H9 (cell line): ENCODE results near the gene C5orf15. TPM values are rescaled to one million over a fixed set of nuclear protein-coding genes. Genes with fewer than 3 reads are reported as not detected.

Experiments
- DNase-seq: peaks from one replicate; pipeline ENCODE4 v3.0.0-alpha.2; 2017
- H2AFZ ChIP-seq: one replicate; pipeline ENCODE4 v1.6.1; 2013; ENCODE audit warnings: mild to moderate bottlenecking, low read length, control low read depth, moderate library complexity
- H2AK5ac ChIP-seq: 2 replicates; pipeline ENCODE4 v1.6.1; 2013; ENCODE audit warnings: low read length, control low read depth, mixed read lengths; ENCODE audit not compliant: insufficient read length
- H2BK120ac ChIP-seq: one replicate; pipeline ENCODE4 v1.6.1; 2013; ENCODE audit warnings: low read depth, mild to moderate bottlenecking, low read length, control low read depth, inconsistent platforms; ENCODE audit not compliant: poor library complexity, severe bottlenecking
- H2BK12ac ChIP-seq: 2 replicates; pipeline ENCODE4 v1.6.1; 2013; ENCODE audit warnings: low read length, control low read depth, mixed read lengths, low read depth; ENCODE audit not compliant: insufficient read length
- H2BK15ac ChIP-seq: 2 replicates; pipeline ENCODE4 v1.6.1; 2013; ENCODE audit warnings: low read depth, low read length, control low read depth
- H2BK20ac ChIP-seq: one replicate; pipeline ENCODE4 v1.6.1; 2013; ENCODE audit warnings: low read depth, mild to moderate bottlenecking, low read length, control low read depth, inconsistent platforms; ENCODE audit not compliant: poor library complexity, severe bottlenecking
- H2BK5ac ChIP-seq: 2 replicates; pipeline ENCODE4 v1.6.1; 2013; ENCODE audit warnings: low read length, control low read depth, mixed read lengths; ENCODE audit not compliant: insufficient read length
- H3K14ac ChIP-seq: 2 replicates; pipeline ENCODE4 v1.6.1; 2013; ENCODE audit warnings: low read length, control low read depth; ENCODE audit not compliant: insufficient read depth
- H3K18ac ChIP-seq: 2 replicates; pipeline ENCODE4 v1.6.1; 2013; ENCODE audit warnings: low read depth, mild to moderate bottlenecking, mixed read lengths, low read length, control low read depth; ENCODE audit not compliant: insufficient read length
- H3K23ac ChIP-seq: 2 replicates; pipeline ENCODE4 v1.6.1; 2013; ENCODE audit warnings: low read length, control low read depth, mixed read lengths, low read depth; ENCODE audit not compliant: insufficient read length
- H3K23me2 ChIP-seq: 2 replicates; pipeline ENCODE4 v1.6.1; 2013; ENCODE audit warnings: low read depth, mild to moderate bottlenecking, mixed read lengths, low read length, control low read depth; ENCODE audit not compliant: insufficient read length, poor library complexity, severe bottlenecking
- H3K27ac ChIP-seq: 2 replicates; pipeline ENCODE4 v1.5.1; 2013; ENCODE audit warnings: low read length, control low read depth, mixed read lengths, low read depth; ENCODE audit not compliant: insufficient read length
- H3K27me3 ChIP-seq: 2 replicates; pipeline ENCODE4 v1.6.1; 2013; ENCODE audit warnings: low read length, control low read depth, inconsistent platforms; ENCODE audit not compliant: insufficient read depth
- H3K4ac ChIP-seq: 2 replicates; pipeline ENCODE4 v1.6.1; 2013; ENCODE audit warnings: low read depth, mild to moderate bottlenecking, control low read depth, inconsistent platforms, low read length, moderate library complexity
- H3K4me1 ChIP-seq: 2 replicates; pipeline ENCODE4 v1.6.1; 2013; ENCODE audit warnings: low read length, control low read depth, inconsistent platforms; ENCODE audit not compliant: insufficient read depth
- H3K4me2 ChIP-seq: 2 replicates; pipeline ENCODE4 v1.6.1; 2013; ENCODE audit warnings: low read length, control low read depth, mixed read lengths; ENCODE audit not compliant: insufficient read length, insufficient read depth
- H3K56ac ChIP-seq: 2 replicates; pipeline ENCODE4 v1.6.1; 2013; ENCODE audit warnings: low read depth, mild to moderate bottlenecking, mixed read lengths, low read length, control low read depth; ENCODE audit not compliant: insufficient read length
- H3K79me1 ChIP-seq: 2 replicates; pipeline ENCODE4 v1.6.1; 2013; ENCODE audit warnings: low read depth, mild to moderate bottlenecking, moderate library complexity, low read length, control low read depth, inconsistent platforms; ENCODE audit not compliant: insufficient read depth, poor library complexity, severe bottlenecking
- H3K79me2 ChIP-seq: 2 replicates; pipeline ENCODE4 v1.6.1; 2013; ENCODE audit warnings: low read length, control low read depth, inconsistent platforms; ENCODE audit not compliant: insufficient read depth
- H3K9ac ChIP-seq: 2 replicates; pipeline ENCODE4 v1.6.1; 2013; ENCODE audit warnings: low read length, control low read depth, mixed read lengths; ENCODE audit not compliant: insufficient read length; ENCODE audit errors: extremely low read depth
- H3K9me3 ChIP-seq: one replicate; pipeline ENCODE4 v1.6.1; 2013; ENCODE audit warnings: low read depth, low read length, inconsistent platforms; ENCODE audit not compliant: control insufficient read depth
- H3T11ph ChIP-seq: one replicate; pipeline ENCODE4 v1.6.1; 2013; ENCODE audit warnings: mild to moderate bottlenecking, low read length, control low read depth, inconsistent platforms
- H4K20me1 ChIP-seq: one replicate; pipeline ENCODE4 v1.6.1; 2013; ENCODE audit not compliant: control insufficient read depth, insufficient read length, insufficient read depth
- H4K5ac ChIP-seq: 2 replicates; pipeline ENCODE4 v1.6.1; 2013; ENCODE audit warnings: low read depth, mild to moderate bottlenecking, mixed read lengths, low read length, control low read depth; ENCODE audit not compliant: insufficient read length
- H4K8ac ChIP-seq: replicated peaks from 2 replicates; pipeline ENCODE4 v1.6.1; 2013; ENCODE audit warnings: low read length, control low read depth, mixed read lengths, low read depth; ENCODE audit not compliant: insufficient read length
- H4K91ac ChIP-seq: 2 replicates; pipeline ENCODE4 v1.6.1; 2013; ENCODE audit warnings: low read depth, mild to moderate bottlenecking, moderate library complexity, mixed read lengths, low read length, control low read depth; ENCODE audit not compliant: insufficient read length
- H3K27ac Mint-ChIP-seq, 3 experiments: 2 replicates in 2 of 3; 3 replicates in 1 of 3; pipeline ENCODE4 v1.8.0; 2020 to 2021; ENCODE audit warnings: mixed read lengths in 3 of 3, mild to moderate bottlenecking in 1 of 3, moderate library complexity in 1 of 3
- H3K27me3 Mint-ChIP-seq: 2 replicates; pipeline ENCODE4 v1.8.0; 2021; ENCODE audit warnings: low read depth, mild to moderate bottlenecking, moderate library complexity, mixed read lengths
- H3K36me3 Mint-ChIP-seq, 3 experiments: 2 replicates in 2 of 3; 3 replicates in 1 of 3; pipeline ENCODE4 v1.8.0; 2020 to 2021; ENCODE audit warnings: low read depth in 3 of 3, mixed read lengths in 3 of 3; ENCODE audit not compliant: insufficient read depth in 1 of 3
- H3K4me1 Mint-ChIP-seq, 2 experiments: 2 replicates each; pipeline ENCODE4 v1.8.0; 2020; ENCODE audit warnings: mixed read lengths in 2 of 2
- H3K4me3 Mint-ChIP-seq, 2 experiments: 2 replicates in 1 of 2; 3 replicates in 1 of 2; pipeline ENCODE4 v1.8.0; 2020 to 2021; ENCODE audit warnings: mild to moderate bottlenecking in 2 of 2, mixed read lengths in 2 of 2, moderate library complexity in 1 of 2
- H3K9me3 Mint-ChIP-seq, 2 experiments: 2 replicates in 1 of 2; 3 replicates in 1 of 2; pipeline ENCODE4 v1.8.0; 2020; ENCODE audit warnings: mild to moderate bottlenecking in 2 of 2, mixed read lengths in 2 of 2, moderate library complexity in 1 of 2
- CTCF ChIP-seq: fragments of 200-600 bp; sonication (generic); conservative IDR thresholded peaks from 3 replicates; pipeline ENCODE4 v1.8.0; 2021; ENCODE audit warnings: antibody characterized with exemption, mild to moderate bottlenecking
- WGBS: extraction: QIAGEN DNeasy Blood & Tissue Kit; methylation state at CpG from one replicate; pipeline ENCODE4 v1.1.7; 2013; ENCODE audit warnings: missing lambda C conversion rate, low lambda C conversion rate, mixed read lengths; ENCODE audit not compliant: insufficient read length; ENCODE audit errors: extremely low coverage; 5-methylcytosine and 5-hydroxymethylcytosine counted together
- total RNA-seq: library from RNA; stranded (reverse); gene quantifications from 2 replicates; pipeline ENCODE4 v1.2.1, GENCODE V29; 2021

Gene C5orf15
- total RNA-seq, 1 experiment from 2014 or later: 33.4 TPM

GRCh38 chr5:133945568-133945967, 22.9 kb downstream of the C5orf15 start:
- H4K8ac ChIP-seq: no peak overlapping the region
- no peak overlapping the region for H3K14ac ChIP-seq

More at GRCh38 chr5:133945568-133945967, 22.9 kb downstream of the C5orf15 start:
- no peak for TF ChIP-seq CTCF
- H3K4me2 ChIP-seq: no peak overlapping the region
- H4K5ac ChIP-seq: no peak overlapping the region
- no peak overlapping the region for H2BK20ac ChIP-seq
- no peak overlapping the region for H2BK5ac ChIP-seq
- H4K91ac ChIP-seq: no peak overlapping the region
- H3K4me1 ChIP-seq: no peaks in the 10 kb centered on the region
- no peaks in the 10 kb centered on the region for H3K79me2 ChIP-seq
- no peak overlapping the region for H3K27ac Mint-ChIP-seq
- no peak overlapping the region for H2BK12ac ChIP-seq
- no peaks in the 10 kb centered on the region for H3K9me3 ChIP-seq
- no peaks in the 10 kb centered on the region for H3K27me3 ChIP-seq
- no peak overlapping the region for H3K18ac ChIP-seq
- no peak overlapping the region for H3K9ac ChIP-seq
- H3K4ac ChIP-seq: no peak overlapping the region
- H3T11ph ChIP-seq: no peak overlapping the region
- no peak overlapping the region for H2AK5ac ChIP-seq
- no peaks in the 10 kb centered on the region for H3K4me1 Mint-ChIP-seq
- H3K27me3 Mint-ChIP-seq: peaks cover 6% of the 10 kb centered on the region
- H3K4me3 Mint-ChIP-seq: no peak overlapping the region
- no peaks in the 10 kb centered on the region for H3K79me1 ChIP-seq
- H3K27ac ChIP-seq: no peak overlapping the region
- H2AFZ ChIP-seq: no peak overlapping the region
- no peak overlapping the region for H2BK15ac ChIP-seq
- no peaks in the 10 kb centered on the region for H3K23me2 ChIP-seq
- H3K9me3 Mint-ChIP-seq: no peaks in the 10 kb centered on the region
- no CpG with 5 or more reads among the region's 3 CpGs for WGBS
- H3K23ac ChIP-seq: no peak overlapping the region
- H3K56ac ChIP-seq: no peak overlapping the region
- no peak overlapping the region for H2BK120ac ChIP-seq
- no peak for DNase-seq
- no peaks in the 10 kb centered on the region for H3K36me3 Mint-ChIP-seq
- H4K20me1 ChIP-seq: no peaks in the 10 kb centered on the region
